Measurements from ENCODE around the gene KCNMA1.
"Not testable (repeated sequence)": the region's sequence is repeated elsewhere in the genome, so short reads cannot be mapped to it uniquely, and the experiment has no call there.

The KCNMA1 gene

GRCh38 chr10:77577666-77578229, 59.9 kb downstream of the KCNMA1 start:
- H3K36me3 ChIP-seq (ENCODE audit: insufficient read depth, low read length), result no peaks in the 10 kb centered on the region
- H3K27ac ChIP-seq (ENCODE audit: low read depth, low read length), result no peak overlapping the region
- no peaks in the 10 kb centered on the region for H3K9me3 ChIP-seq (ENCODE audit: insufficient read depth, low read depth, low read length)
- 100% methylated on average over 1 of the region's 1 CpG for WGBS
- no peaks in the 10 kb centered on the region for H3K4me1 ChIP-seq (ENCODE audit: insufficient read depth, low read length)
- H3K4me3 ChIP-seq (ENCODE audit: low read length), result no peak overlapping the region
- no peaks in the 10 kb centered on the region for H3K27me3 ChIP-seq (ENCODE audit: insufficient read depth, low read length)
- H3K9ac ChIP-seq (ENCODE audit: low read depth, low read length), result no peak overlapping the region

GRCh38 chr10:77576444-77577032, 61.1 kb downstream of the KCNMA1 start:
- Histone ChIP-seq H3K4me3 (ENCODE audit: low read length) (no peak overlapping the region), H3K27ac (ENCODE audit: low read depth, low read length) (no peak overlapping the region), H3K4me1 (ENCODE audit: insufficient read depth, low read length) (no peaks in the 10 kb centered on the region), H3K27me3 (ENCODE audit: insufficient read depth, low read length) (no peaks in the 10 kb centered on the region), H3K36me3 (ENCODE audit: insufficient read depth, low read length) (no peaks in the 10 kb centered on the region), H3K9ac (ENCODE audit: low read depth, low read length) (no peak overlapping the region), H3K9me3 (ENCODE audit: insufficient read depth, low read depth, low read length) (no peaks in the 10 kb centered on the region)
- WGBS, result 93% methylated on average over 9 of the region's 9 CpGs

- 91% methylated on average over 4 of the region's 4 CpGs for WGBS
- Histone ChIP-seq H3K4me3 (ENCODE audit: low read length) (no peak overlapping the region), H3K9me3 (ENCODE audit: insufficient read depth, low read depth, low read length) (no peaks in the 10 kb centered on the region), H3K4me1 (ENCODE audit: insufficient read depth, low read length) (no peaks in the 10 kb centered on the region), H3K27me3 (ENCODE audit: insufficient read depth, low read length) (no peaks in the 10 kb centered on the region), H3K9ac (ENCODE audit: low read depth, low read length) (no peak overlapping the region), H3K36me3 (ENCODE audit: insufficient read depth, low read length) (no peaks in the 10 kb centered on the region), H3K27ac (ENCODE audit: low read depth, low read length) (no peak overlapping the region)
Observed at GRCh38 chr10:77576007-77576367, 61.6 kb downstream of the KCNMA1 start.

GRCh38 chr10:77575271-77576006, 62.2 kb downstream of the KCNMA1 start:
- Histone ChIP-seq H3K4me3 (ENCODE audit: low read length) (no peak overlapping the region), H3K9me3 (ENCODE audit: insufficient read depth, low read depth, low read length) (no peaks in the 10 kb centered on the region), H3K4me1 (ENCODE audit: insufficient read depth, low read length) (no peaks in the 10 kb centered on the region), H3K27me3 (ENCODE audit: insufficient read depth, low read length) (no peaks in the 10 kb centered on the region), H3K27ac (ENCODE audit: low read depth, low read length) (no peak overlapping the region), H3K9ac (ENCODE audit: low read depth, low read length) (no peak overlapping the region), H3K36me3 (ENCODE audit: insufficient read depth, low read length) (no peaks in the 10 kb centered on the region)
- 89% methylated on average over 10 of the region's 10 CpGs for WGBS

GRCh38 chr10:77574438-77574837, 63.2 kb downstream of the KCNMA1 start:
- H3K27me3 ChIP-seq (ENCODE audit: insufficient read depth, low read length), result no peaks in the 10 kb centered on the region
- H3K9ac ChIP-seq (ENCODE audit: low read depth, low read length), result no peak overlapping the region
- WGBS, result 91% methylated on average over 3 of the region's 3 CpGs
- no peak overlapping the region for H3K27ac ChIP-seq (ENCODE audit: low read depth, low read length)
- no peaks in the 10 kb centered on the region for H3K4me1 ChIP-seq (ENCODE audit: insufficient read depth, low read length)
- H3K4me3 ChIP-seq (ENCODE audit: low read length), result no peak overlapping the region
- H3K9me3 ChIP-seq (ENCODE audit: insufficient read depth, low read depth, low read length), result no peaks in the 10 kb centered on the region
- no peaks in the 10 kb centered on the region for H3K36me3 ChIP-seq (ENCODE audit: insufficient read depth, low read length)

GRCh38 chr10:77572520-77572919, 65.1 kb downstream of the KCNMA1 start:
- H3K9me3 ChIP-seq (ENCODE audit: insufficient read depth, low read depth, low read length); H3K4me1 ChIP-seq (ENCODE audit: insufficient read depth, low read length); H3K9ac ChIP-seq (ENCODE audit: low read depth, low read length); H3K4me3 ChIP-seq (ENCODE audit: low read length); H3K36me3 ChIP-seq (ENCODE audit: insufficient read depth, low read length); H3K27me3 ChIP-seq (ENCODE audit: insufficient read depth, low read length); H3K27ac ChIP-seq (ENCODE audit: low read depth, low read length): not testable (repeated sequence)
- WGBS, result 92% methylated on average over 3 of the region's 4 CpGs

- no peaks in the 10 kb centered on the region for H3K27me3 ChIP-seq (ENCODE audit: insufficient read depth, low read length)
- H3K27ac ChIP-seq (ENCODE audit: low read depth, low read length), result no peak overlapping the region
- 91% methylated on average over 3 of the region's 3 CpGs for WGBS
- peaks cover 7% of the 10 kb centered on the region; the same call in 1 of the 2 replicates for H3K4me1 ChIP-seq (ENCODE audit: insufficient read depth, low read length)
- no peaks in the 10 kb centered on the region for H3K9me3 ChIP-seq (ENCODE audit: insufficient read depth, low read depth, low read length)
- no peak overlapping the region for H3K9ac ChIP-seq (ENCODE audit: low read depth, low read length)
- H3K4me3 ChIP-seq (ENCODE audit: low read length), result no peak overlapping the region
- no peaks in the 10 kb centered on the region for H3K36me3 ChIP-seq (ENCODE audit: insufficient read depth, low read length)
Observed at GRCh38 chr10:77571490-77571889, 66.1 kb downstream of the KCNMA1 start.

GRCh38 chr10:77566914-77567566, 70.6 kb downstream of the KCNMA1 start:
- no peak overlapping the region for H3K9ac ChIP-seq (ENCODE audit: low read depth, low read length)
- peaks cover 24% of the 10 kb centered on the region for H3K4me1 ChIP-seq (ENCODE audit: insufficient read depth, low read length)
- 95% methylated on average over 13 of the region's 13 CpGs for WGBS
- H3K36me3 ChIP-seq (ENCODE audit: insufficient read depth, low read length), result no peaks in the 10 kb centered on the region
- H3K27me3 ChIP-seq (ENCODE audit: insufficient read depth, low read length), result no peaks in the 10 kb centered on the region
- no peak overlapping the region for H3K4me3 ChIP-seq (ENCODE audit: low read length)
- no peak overlapping the region for H3K27ac ChIP-seq (ENCODE audit: low read depth, low read length)
- no peaks in the 10 kb centered on the region for H3K9me3 ChIP-seq (ENCODE audit: insufficient read depth, low read depth, low read length)

GRCh38 chr10:77566236-77566635, 71.4 kb downstream of the KCNMA1 start:
- Histone ChIP-seq H3K9ac (ENCODE audit: low read depth, low read length) (no peak overlapping the region), H3K4me3 (ENCODE audit: low read length) (no peak overlapping the region), H3K4me1 (ENCODE audit: insufficient read depth, low read length) (peaks cover 24% of the 10 kb centered on the region), H3K27me3 (ENCODE audit: insufficient read depth, low read length) (no peaks in the 10 kb centered on the region), H3K36me3 (ENCODE audit: insufficient read depth, low read length) (no peaks in the 10 kb centered on the region), H3K9me3 (ENCODE audit: insufficient read depth, low read depth, low read length) (no peaks in the 10 kb centered on the region), H3K27ac (ENCODE audit: low read depth, low read length) (no peak overlapping the region)
- 81% methylated on average over 6 of the region's 6 CpGs for WGBS

GRCh38 chr10:77565590-77566023, 72.0 kb downstream of the KCNMA1 start:
- Histone ChIP-seq H3K4me3 (ENCODE audit: low read length) (no peak overlapping the region), H3K9ac (ENCODE audit: low read depth, low read length) (peak overlapping the region; percentile 36; the same call in 1 of the 2 replicates), H3K27me3 (ENCODE audit: insufficient read depth, low read length) (no peaks in the 10 kb centered on the region), H3K4me1 (ENCODE audit: insufficient read depth, low read length) (peaks cover 24% of the 10 kb centered on the region), H3K36me3 (ENCODE audit: insufficient read depth, low read length) (no peaks in the 10 kb centered on the region), H3K9me3 (ENCODE audit: insufficient read depth, low read depth, low read length) (no peaks in the 10 kb centered on the region), H3K27ac (ENCODE audit: low read depth, low read length) (peak overlapping the region; percentile 77; the same call in 1 of the 2 replicates)
- WGBS, result 25% methylated on average over 4 of the region's 4 CpGs

All from HUES64 (cell line).